Measurements from ENCODE around the gene KIF9.
"Not testable (repeated sequence)": the region's sequence is repeated elsewhere in the genome, so short reads cannot be mapped to it uniquely, and the experiment has no call there.

KIF9 gene

GRCh38 chr3:47193871-47194859 lies 88.4 kb downstream of the KIF9 start:
- no peak for DNase-seq (ENCODE audit: low read depth)

- no peak for DNase-seq (ENCODE audit: low read depth)
Measured at GRCh38 chr3:47186285-47186684, 96.3 kb downstream of the KIF9 start.

GRCh38 chr3:47181685-47182084 lies 100.9 kb downstream of the KIF9 start:
- DNase-seq (ENCODE audit: low read depth): not testable (repeated sequence)

GRCh38 chr3:47180011-47180410 lies 102.6 kb downstream of the KIF9 start:
- not testable (repeated sequence) for DNase-seq (ENCODE audit: low read depth)
